Esophagus squamous epithelium (tissue), 4 donors: ENCODE data around the gene CNOT2.

Source experiments
- CTCF ChIP-seq, 6 experiments: fragments of 450-650 bp in 4 of 6; fragments of 200-600 bp in 2 of 6; sonication (generic) in 2 of 6; IDR thresholded peaks; one replicate each; pipeline ENCODE4 v1.5.1; 2016 to 2019; ENCODE audit warnings: antibody characterized with exemption in 6 of 6, mild to moderate bottlenecking in 4 of 6, moderate library complexity in 4 of 6
- POLR2A ChIP-seq, 4 donors: fragments of 450-650 bp; IDR thresholded peaks; one replicate each; pipeline ENCODE4 v1.6.1; 2017; ENCODE audit warnings: antibody characterized with exemption in 4 of 4, mild to moderate bottlenecking in 4 of 4, moderate library complexity in 3 of 4

GRCh38 chr12:70383886-70384285 is 140.7 kb downstream of the CNOT2 start:
- no peak for TF ChIP-seq CTCF (IDR thresholded peaks at IDR 0.05)
- TF ChIP-seq POLR2A (IDR thresholded peaks at IDR 0.05): no peak
